H9 (cell line): ENCODE measurements around the gene LIN28B. TPM values are rescaled to one million over a fixed set of nuclear protein-coding genes. Genes with fewer than 3 reads are reported as not detected.

Experiments used
- DNase-seq: peaks from one replicate; pipeline ENCODE4 v3.0.0-alpha.2; 2017
- H2AFZ ChIP-seq: one replicate; pipeline ENCODE4 v1.6.1; 2013; ENCODE audit warnings: mild to moderate bottlenecking, low read length, control low read depth, moderate library complexity
- H2AK5ac ChIP-seq: 2 replicates; pipeline ENCODE4 v1.6.1; 2013; ENCODE audit warnings: low read length, control low read depth, mixed read lengths; ENCODE audit not compliant: insufficient read length
- H2BK120ac ChIP-seq: one replicate; pipeline ENCODE4 v1.6.1; 2013; ENCODE audit warnings: low read depth, mild to moderate bottlenecking, low read length, control low read depth, inconsistent platforms; ENCODE audit not compliant: poor library complexity, severe bottlenecking
- H2BK12ac ChIP-seq: 2 replicates; pipeline ENCODE4 v1.6.1; 2013; ENCODE audit warnings: low read length, control low read depth, mixed read lengths, low read depth; ENCODE audit not compliant: insufficient read length
- H2BK15ac ChIP-seq: 2 replicates; pipeline ENCODE4 v1.6.1; 2013; ENCODE audit warnings: low read depth, low read length, control low read depth
- H2BK20ac ChIP-seq: one replicate; pipeline ENCODE4 v1.6.1; 2013; ENCODE audit warnings: low read depth, mild to moderate bottlenecking, low read length, control low read depth, inconsistent platforms; ENCODE audit not compliant: poor library complexity, severe bottlenecking
- H2BK5ac ChIP-seq: 2 replicates; pipeline ENCODE4 v1.6.1; 2013; ENCODE audit warnings: low read length, control low read depth, mixed read lengths; ENCODE audit not compliant: insufficient read length
- H3K14ac ChIP-seq: 2 replicates; pipeline ENCODE4 v1.6.1; 2013; ENCODE audit warnings: low read length, control low read depth; ENCODE audit not compliant: insufficient read depth
- H3K18ac ChIP-seq: 2 replicates; pipeline ENCODE4 v1.6.1; 2013; ENCODE audit warnings: low read depth, mild to moderate bottlenecking, mixed read lengths, low read length, control low read depth; ENCODE audit not compliant: insufficient read length
- H3K23ac ChIP-seq: 2 replicates; pipeline ENCODE4 v1.6.1; 2013; ENCODE audit warnings: low read length, control low read depth, mixed read lengths, low read depth; ENCODE audit not compliant: insufficient read length
- H3K23me2 ChIP-seq: 2 replicates; pipeline ENCODE4 v1.6.1; 2013; ENCODE audit warnings: low read depth, mild to moderate bottlenecking, mixed read lengths, low read length, control low read depth; ENCODE audit not compliant: insufficient read length, poor library complexity, severe bottlenecking
- H3K27ac ChIP-seq: 2 replicates; pipeline ENCODE4 v1.5.1; 2013; ENCODE audit warnings: low read length, control low read depth, mixed read lengths, low read depth; ENCODE audit not compliant: insufficient read length
- H3K27me3 ChIP-seq: 2 replicates; pipeline ENCODE4 v1.6.1; 2013; ENCODE audit warnings: low read length, control low read depth, inconsistent platforms; ENCODE audit not compliant: insufficient read depth
- H3K4ac ChIP-seq: 2 replicates; pipeline ENCODE4 v1.6.1; 2013; ENCODE audit warnings: low read depth, mild to moderate bottlenecking, control low read depth, inconsistent platforms, low read length, moderate library complexity
- H3K4me1 ChIP-seq: 2 replicates; pipeline ENCODE4 v1.6.1; 2013; ENCODE audit warnings: low read length, control low read depth, inconsistent platforms; ENCODE audit not compliant: insufficient read depth
- H3K4me2 ChIP-seq: 2 replicates; pipeline ENCODE4 v1.6.1; 2013; ENCODE audit warnings: low read length, control low read depth, mixed read lengths; ENCODE audit not compliant: insufficient read length, insufficient read depth
- H3K56ac ChIP-seq: 2 replicates; pipeline ENCODE4 v1.6.1; 2013; ENCODE audit warnings: low read depth, mild to moderate bottlenecking, mixed read lengths, low read length, control low read depth; ENCODE audit not compliant: insufficient read length
- H3K79me1 ChIP-seq: 2 replicates; pipeline ENCODE4 v1.6.1; 2013; ENCODE audit warnings: low read depth, mild to moderate bottlenecking, moderate library complexity, low read length, control low read depth, inconsistent platforms; ENCODE audit not compliant: insufficient read depth, poor library complexity, severe bottlenecking
- H3K79me2 ChIP-seq: 2 replicates; pipeline ENCODE4 v1.6.1; 2013; ENCODE audit warnings: low read length, control low read depth, inconsistent platforms; ENCODE audit not compliant: insufficient read depth
- H3K9ac ChIP-seq: 2 replicates; pipeline ENCODE4 v1.6.1; 2013; ENCODE audit warnings: low read length, control low read depth, mixed read lengths; ENCODE audit not compliant: insufficient read length; ENCODE audit errors: extremely low read depth
- H3K9me3 ChIP-seq: one replicate; pipeline ENCODE4 v1.6.1; 2013; ENCODE audit warnings: low read depth, low read length, inconsistent platforms; ENCODE audit not compliant: control insufficient read depth
- H3T11ph ChIP-seq: one replicate; pipeline ENCODE4 v1.6.1; 2013; ENCODE audit warnings: mild to moderate bottlenecking, low read length, control low read depth, inconsistent platforms
- H4K20me1 ChIP-seq: one replicate; pipeline ENCODE4 v1.6.1; 2013; ENCODE audit not compliant: control insufficient read depth, insufficient read length, insufficient read depth
- H4K5ac ChIP-seq: 2 replicates; pipeline ENCODE4 v1.6.1; 2013; ENCODE audit warnings: low read depth, mild to moderate bottlenecking, mixed read lengths, low read length, control low read depth; ENCODE audit not compliant: insufficient read length
- H4K8ac ChIP-seq: replicated peaks from 2 replicates; pipeline ENCODE4 v1.6.1; 2013; ENCODE audit warnings: low read length, control low read depth, mixed read lengths, low read depth; ENCODE audit not compliant: insufficient read length
- H4K91ac ChIP-seq: 2 replicates; pipeline ENCODE4 v1.6.1; 2013; ENCODE audit warnings: low read depth, mild to moderate bottlenecking, moderate library complexity, mixed read lengths, low read length, control low read depth; ENCODE audit not compliant: insufficient read length
- H3K27ac Mint-ChIP-seq, 3 experiments: 2 replicates in 2 of 3; 3 replicates in 1 of 3; pipeline ENCODE4 v1.8.0; 2020 to 2021; ENCODE audit warnings: mixed read lengths in 3 of 3, mild to moderate bottlenecking in 1 of 3, moderate library complexity in 1 of 3
- H3K27me3 Mint-ChIP-seq: 2 replicates; pipeline ENCODE4 v1.8.0; 2021; ENCODE audit warnings: low read depth, mild to moderate bottlenecking, moderate library complexity, mixed read lengths
- H3K36me3 Mint-ChIP-seq, 3 experiments: 2 replicates in 2 of 3; 3 replicates in 1 of 3; pipeline ENCODE4 v1.8.0; 2020 to 2021; ENCODE audit warnings: low read depth in 3 of 3, mixed read lengths in 3 of 3; ENCODE audit not compliant: insufficient read depth in 1 of 3
- H3K4me1 Mint-ChIP-seq, 2 experiments: 2 replicates each; pipeline ENCODE4 v1.8.0; 2020; ENCODE audit warnings: mixed read lengths in 2 of 2
- H3K4me3 Mint-ChIP-seq, 2 experiments: 2 replicates in 1 of 2; 3 replicates in 1 of 2; pipeline ENCODE4 v1.8.0; 2020 to 2021; ENCODE audit warnings: mild to moderate bottlenecking in 2 of 2, mixed read lengths in 2 of 2, moderate library complexity in 1 of 2
- H3K9me3 Mint-ChIP-seq, 2 experiments: 2 replicates in 1 of 2; 3 replicates in 1 of 2; pipeline ENCODE4 v1.8.0; 2020; ENCODE audit warnings: mild to moderate bottlenecking in 2 of 2, mixed read lengths in 2 of 2, moderate library complexity in 1 of 2
- WGBS: extraction: QIAGEN DNeasy Blood & Tissue Kit; methylation state at CpG from one replicate; pipeline ENCODE4 v1.1.7; 2013; ENCODE audit warnings: missing lambda C conversion rate, low lambda C conversion rate, mixed read lengths; ENCODE audit not compliant: insufficient read length; ENCODE audit errors: extremely low coverage; 5-methylcytosine and 5-hydroxymethylcytosine counted together
- total RNA-seq: library from RNA; stranded (reverse); gene quantifications from 2 replicates; pipeline ENCODE4 v1.2.1, GENCODE V29; 2021
- TF ChIP-seq, protein P1 (sequence below): fragments of 200-600 bp; sonication (generic); conservative IDR thresholded peaks from 3 replicates; pipeline ENCODE4 v1.8.0; 2021; ENCODE audit warnings: antibody characterized with exemption, mild to moderate bottlenecking

The LIN28B gene
- total RNA-seq, 1 experiment from 2014 or later = 110 TPM

DNA sequence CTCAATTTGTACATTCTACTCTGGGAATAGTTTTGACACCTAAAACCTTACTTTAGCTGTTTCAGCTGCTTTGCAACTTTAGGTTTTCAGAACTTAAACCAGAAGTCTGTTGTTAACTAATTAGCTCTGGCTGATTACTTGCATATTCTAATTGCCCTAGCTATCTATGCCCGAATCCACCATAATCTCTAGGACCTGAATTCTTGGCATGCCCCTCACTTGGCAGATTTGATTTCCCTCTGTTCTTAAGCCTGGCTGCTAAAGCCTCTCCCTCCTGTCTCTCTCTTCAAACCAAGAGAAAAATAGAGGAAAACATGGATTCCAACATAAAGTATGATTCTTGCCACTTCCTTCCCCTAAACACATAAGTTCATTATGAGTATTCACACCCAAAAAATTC lies 35.0 kb upstream of the LIN28B start:
- H3K27me3 Mint-ChIP-seq = no peaks in the 10 kb centered on the region
- Histone ChIP-seq H3K4me2 (no peak overlapping the region), H3K79me1 (no peaks in the 10 kb centered on the region), H3K23ac (no peak overlapping the region), H3K4ac (no peak overlapping the region), H4K5ac (no peak overlapping the region), H2BK15ac (no peak overlapping the region), H3K14ac (no peak overlapping the region), H2AK5ac (no peak overlapping the region), H2BK120ac (no peak overlapping the region), H3T11ph (no peak overlapping the region), H3K23me2 (no peaks in the 10 kb centered on the region), H4K8ac (no peak overlapping the region), H3K27ac (no peak overlapping the region), H4K91ac (no peak overlapping the region), H3K9me3 (no peaks in the 10 kb centered on the region), H3K18ac (no peak overlapping the region), H3K9ac (peak overlapping the region; percentile 50), H2AFZ (no peak overlapping the region), H3K4me1 (no peaks in the 10 kb centered on the region), H4K20me1 (no peaks in the 10 kb centered on the region), H2BK20ac (no peak overlapping the region), H3K56ac (no peak overlapping the region), H3K27me3 (no peaks in the 10 kb centered on the region), H2BK12ac (no peak overlapping the region), H3K79me2 (no peaks in the 10 kb centered on the region), H2BK5ac (no peak overlapping the region)
- DNase-seq = no peak
- H3K4me3 Mint-ChIP-seq = no peak overlapping the region
- H3K4me1 Mint-ChIP-seq = peaks cover 23 to 24% of the 10 kb centered on the region in 2 experiments
- H3K27ac Mint-ChIP-seq = no peak overlapping the region
- WGBS = no CpG with 5 or more reads among the region's 1 CpG
- TF ChIP-seq, protein P1, sequence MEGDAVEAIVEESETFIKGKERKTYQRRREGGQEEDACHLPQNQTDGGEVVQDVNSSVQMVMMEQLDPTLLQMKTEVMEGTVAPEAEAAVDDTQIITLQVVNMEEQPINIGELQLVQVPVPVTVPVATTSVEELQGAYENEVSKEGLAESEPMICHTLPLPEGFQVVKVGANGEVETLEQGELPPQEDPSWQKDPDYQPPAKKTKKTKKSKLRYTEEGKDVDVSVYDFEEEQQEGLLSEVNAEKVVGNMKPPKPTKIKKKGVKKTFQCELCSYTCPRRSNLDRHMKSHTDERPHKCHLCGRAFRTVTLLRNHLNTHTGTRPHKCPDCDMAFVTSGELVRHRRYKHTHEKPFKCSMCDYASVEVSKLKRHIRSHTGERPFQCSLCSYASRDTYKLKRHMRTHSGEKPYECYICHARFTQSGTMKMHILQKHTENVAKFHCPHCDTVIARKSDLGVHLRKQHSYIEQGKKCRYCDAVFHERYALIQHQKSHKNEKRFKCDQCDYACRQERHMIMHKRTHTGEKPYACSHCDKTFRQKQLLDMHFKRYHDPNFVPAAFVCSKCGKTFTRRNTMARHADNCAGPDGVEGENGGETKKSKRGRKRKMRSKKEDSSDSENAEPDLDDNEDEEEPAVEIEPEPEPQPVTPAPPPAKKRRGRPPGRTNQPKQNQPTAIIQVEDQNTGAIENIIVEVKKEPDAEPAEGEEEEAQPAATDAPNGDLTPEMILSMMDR = no peak
- H3K9me3 Mint-ChIP-seq = no peaks in the 10 kb centered on the region
- peaks cover 0 to 7% (median 0%) of the 10 kb centered on the region in 3 experiments; a peak in 1 of 7 replicates for H3K36me3 Mint-ChIP-seq
